22Rv1 (cell line): ENCODE data around the gene ATRN.

Experiments
- CTCF ChIP-seq: fragments of 450-650 bp; IDR thresholded peaks from 2 replicates; pipeline ENCODE4 v1.5.1; 2017; ENCODE audit warnings: mild to moderate bottlenecking
- ZFX ChIP-seq: fragments of 450-650 bp; IDR thresholded peaks from 2 replicates; pipeline ENCODE4 v1.6.1; 2017; ENCODE audit warnings: antibody characterized with exemption, borderline replicate concordance

GRCh38 chr20:3659492-3660261 is 188.9 kb downstream of the ATRN start:
- TF ChIP-seq ZFX (no peak), CTCF (no peak)
